Activated CD8-positive, alpha-beta memory T cell treated with anti-CD3 and anti-CD28 coated beads for 4 hours (primary cell): ENCODE results near the gene MAST4.

Source experiments
- DNase-seq, 2 donors: peaks; one replicate each; pipeline ENCODE4 v3.0.0-alpha.2; 2020; ENCODE audit warnings: low read depth in 2 of 2

The MAST4 gene

DNA sequence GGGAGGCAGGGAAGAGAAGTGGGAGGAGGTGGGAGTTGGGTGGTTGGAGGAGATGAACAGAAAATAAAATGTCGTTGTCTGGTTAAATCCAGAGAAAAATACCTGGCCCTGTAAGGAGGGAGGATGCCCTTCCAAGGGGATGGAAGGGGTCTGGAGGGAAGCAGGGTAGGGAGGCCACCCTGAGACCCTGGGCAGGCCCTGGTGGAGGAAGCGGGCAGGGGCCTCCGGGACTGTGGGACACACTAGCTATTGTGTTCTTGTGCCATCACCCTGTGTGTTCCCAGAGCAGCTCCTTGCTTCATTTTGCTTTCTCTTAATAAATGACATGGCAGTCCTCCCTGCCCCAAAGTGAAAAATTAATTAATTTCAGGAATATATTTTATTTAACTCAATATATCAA is 612.2 kb downstream of the MAST4 start:
- no peak for DNase-seq

DNA sequence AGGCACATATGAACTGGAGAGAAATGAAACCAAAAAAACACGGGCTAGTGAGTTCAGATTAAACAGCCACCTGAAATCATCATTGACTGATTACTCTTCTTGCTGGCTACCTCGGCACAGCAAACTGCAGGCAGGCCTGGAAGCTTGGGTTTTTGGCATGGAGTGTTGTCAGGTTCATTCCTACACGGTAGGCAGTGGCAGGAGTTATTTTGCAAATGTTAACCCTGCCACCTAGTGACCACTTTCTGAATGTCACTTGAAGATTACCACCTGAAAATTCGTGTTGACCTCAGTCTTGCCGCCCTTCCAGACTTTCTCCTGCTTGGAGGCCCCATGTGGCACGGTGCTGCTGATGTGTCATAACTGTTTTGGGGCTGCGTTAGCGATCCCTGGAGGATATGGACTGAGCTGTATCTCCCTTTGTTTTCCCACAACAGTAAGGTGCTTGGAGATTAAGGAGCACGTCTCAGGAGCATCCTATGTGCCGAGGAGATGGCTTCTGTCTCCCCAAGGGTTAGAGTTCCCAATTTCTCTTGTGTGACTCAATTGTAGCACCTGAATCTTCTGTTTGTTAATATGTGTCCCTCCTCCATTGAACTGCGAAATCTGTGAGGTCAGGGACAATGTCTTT is 613.1 kb downstream of the MAST4 start:
- DNase-seq: peak; percentile 14 to 25

DNA sequence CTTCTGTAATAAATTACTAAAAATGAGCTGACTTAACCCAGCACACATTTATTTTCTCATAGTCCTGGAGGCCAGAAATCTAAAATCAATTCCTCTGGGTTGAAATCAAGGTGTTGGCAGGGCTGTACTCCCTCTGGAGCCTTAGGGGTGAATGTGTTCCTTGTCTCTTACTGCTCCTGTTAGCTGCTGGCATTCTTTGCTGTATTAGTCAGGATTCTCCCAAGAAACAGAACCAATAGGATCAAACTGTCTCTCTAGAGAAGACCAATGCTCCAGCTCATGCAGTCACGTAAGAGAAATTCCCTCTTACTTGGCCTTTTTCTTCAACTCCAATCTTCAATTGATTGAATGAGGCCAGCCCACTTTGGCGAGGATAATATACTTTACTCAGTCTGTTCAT is 615.7 kb downstream of the MAST4 start:
- no peak for DNase-seq

DNA sequence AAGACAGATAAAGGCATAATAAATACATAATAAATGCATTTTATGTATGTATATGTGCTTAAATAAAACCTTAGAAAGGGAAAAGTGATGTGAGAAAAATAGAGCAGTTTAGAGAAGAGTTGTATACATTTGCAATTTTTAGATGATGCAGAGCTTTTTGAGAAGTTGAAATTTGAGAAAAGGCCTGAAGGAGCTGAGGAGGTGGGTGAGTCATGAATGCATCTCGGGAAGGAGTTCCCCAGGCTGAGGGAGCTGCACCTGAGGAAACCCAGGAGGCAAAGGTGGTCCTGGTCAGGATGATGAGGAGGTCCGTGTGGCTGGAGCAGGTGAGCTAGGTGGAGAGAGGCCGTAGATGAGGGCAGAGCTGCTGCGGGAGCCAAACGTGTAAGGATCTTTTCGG is 617.8 kb downstream of the MAST4 start:
- no peak for DNase-seq

DNA sequence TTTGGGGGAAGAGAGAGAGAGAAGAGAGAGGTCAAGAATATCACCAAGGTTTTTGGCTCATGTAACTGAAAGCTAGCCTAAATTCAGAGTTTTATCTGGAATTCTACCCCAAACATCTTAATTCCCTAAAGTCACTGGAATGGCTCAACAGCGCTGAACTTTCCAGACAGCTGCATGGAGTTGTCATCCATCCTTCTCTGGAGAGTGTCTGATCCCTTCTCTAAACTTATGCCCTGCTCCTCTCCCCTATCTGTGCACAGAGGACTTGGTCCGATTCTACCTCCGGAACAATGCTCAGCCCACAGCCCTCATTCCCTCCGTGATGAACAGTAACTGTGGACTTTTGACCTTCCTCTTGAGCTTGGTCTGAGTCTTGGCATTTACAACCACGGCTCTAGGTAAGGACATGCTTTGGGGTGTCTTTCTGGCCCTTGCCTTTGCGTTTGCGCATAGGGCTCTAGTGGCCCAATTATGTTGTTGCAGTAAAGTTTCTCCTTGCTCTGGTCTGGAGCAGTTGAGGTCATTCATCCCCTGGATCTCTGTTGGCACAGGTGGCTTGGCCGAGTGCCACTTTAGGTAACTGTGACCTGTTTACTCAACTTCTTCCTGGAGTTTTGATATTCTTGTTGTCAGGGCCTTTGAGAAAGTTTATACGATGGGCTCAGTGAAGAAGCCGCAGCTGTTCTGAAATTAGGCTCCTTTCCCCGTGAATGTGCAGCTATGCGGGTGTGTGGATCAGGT is 618.7 kb downstream of the MAST4 start:
- DNase-seq: no peak

DNA sequence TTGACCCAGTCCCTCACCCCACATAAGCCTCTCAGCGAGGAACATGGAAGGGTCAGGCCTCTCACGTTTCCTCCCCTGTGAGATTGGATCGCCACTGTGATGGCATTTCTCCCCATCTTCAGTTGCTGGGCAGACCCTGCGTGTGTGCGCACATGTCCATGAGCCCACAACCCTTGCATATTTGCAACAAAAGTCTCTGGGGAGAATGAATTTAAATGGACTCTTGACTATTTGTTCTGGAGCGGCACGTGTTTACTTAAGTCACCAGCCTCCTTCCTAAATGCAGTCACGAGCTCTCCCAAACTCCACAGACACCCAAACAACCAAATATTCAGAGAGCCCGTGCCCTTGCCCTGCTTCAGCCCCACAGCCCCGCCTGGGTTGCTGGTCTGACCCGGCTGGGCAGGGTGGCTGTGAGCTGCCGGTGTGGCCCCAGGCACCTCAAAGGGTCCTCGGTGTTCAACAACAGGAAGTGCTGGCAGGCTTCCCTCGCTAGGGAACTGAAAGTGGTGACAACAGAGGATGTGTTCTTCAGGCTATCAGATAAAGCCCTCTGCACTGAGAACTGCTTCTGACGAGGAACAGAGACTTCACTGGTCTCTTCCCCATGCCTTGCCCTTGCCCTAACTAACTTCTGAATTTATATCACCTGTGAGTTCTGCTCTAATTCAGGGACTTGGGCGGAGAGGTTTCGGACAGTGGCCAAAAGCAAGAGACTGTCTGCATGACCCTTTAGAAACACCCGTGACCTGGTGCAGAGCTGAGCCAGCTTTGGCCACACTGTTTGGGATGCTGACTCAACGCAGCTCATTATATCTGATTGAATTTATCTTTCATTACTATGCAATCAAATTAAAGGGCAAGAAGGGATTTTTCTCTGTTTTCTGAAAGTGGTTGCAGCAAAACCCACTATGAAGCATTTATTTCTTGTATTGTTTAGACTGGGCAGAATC is 619.6 kb downstream of the MAST4 start:
- DNase-seq: peak; percentile 20 to 45

DNA sequence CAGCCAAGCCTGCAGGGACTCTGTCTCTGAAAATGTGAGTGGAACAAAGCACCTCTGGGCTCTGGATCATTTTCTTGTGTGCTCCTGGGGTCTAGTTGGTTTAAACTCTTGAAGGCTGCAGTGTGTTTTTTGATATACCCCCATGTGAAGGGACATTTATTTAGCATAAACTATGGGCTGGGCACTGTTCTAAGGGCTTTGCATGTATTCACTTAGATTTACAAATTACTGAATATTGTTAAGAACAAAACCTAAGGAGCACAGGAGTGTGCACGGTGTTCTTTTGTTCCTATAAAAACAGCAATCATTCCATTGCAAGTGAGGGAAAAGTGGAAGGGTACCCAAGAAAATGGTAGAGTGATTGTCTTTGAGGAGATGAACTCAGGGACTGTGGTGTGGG is 620.4 kb downstream of the MAST4 start:
- DNase-seq: no peak
